Epidermal melanocyte (primary cell): ENCODE measurements around the gene DNAJC5G.
"Not testable (repeated sequence)": the region's sequence is repeated elsewhere in the genome, so short reads cannot be mapped to it uniquely, and the experiment has no call there.

Source experiments
- DNase-seq: peaks from one replicate; pipeline ENCODE4 v3.0.0; 2011; ENCODE audit warnings: low spot score; ENCODE audit not compliant: insufficient read length

The DNAJC5G gene

GRCh38 chr2:27307545-27308358 is 32.5 kb downstream of the DNAJC5G start:
- DNase-seq: no peak

DNA sequence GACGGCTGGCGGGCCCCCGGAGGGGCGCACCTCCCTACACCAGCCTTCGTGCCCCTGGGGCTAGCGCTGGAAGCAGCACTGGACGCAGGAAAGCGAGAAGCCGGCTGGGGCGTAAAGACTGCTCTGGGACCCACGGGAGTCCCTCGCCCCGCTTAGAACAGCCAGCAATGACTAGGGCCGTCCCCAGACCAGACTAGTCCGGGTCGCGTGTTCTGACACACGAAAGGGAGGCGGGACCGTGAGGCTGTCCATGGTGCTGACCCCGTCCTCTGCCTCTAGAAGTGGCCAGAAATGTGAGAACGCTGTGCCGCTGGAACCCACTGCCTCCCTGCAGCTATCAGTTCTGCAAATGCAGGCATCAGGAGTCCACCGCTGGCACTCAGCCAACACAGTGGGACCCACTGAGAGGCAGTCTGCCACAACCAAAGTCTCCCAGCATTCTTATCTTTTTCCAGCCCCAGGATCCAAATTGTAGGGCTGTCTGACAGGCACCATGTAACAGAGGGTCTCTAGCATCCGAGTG is 33.2 kb downstream of the DNAJC5G start, which contains the start of gene UCN:
Gene UCN, minus strand, starts transcription at position 87 of the 523 bp plus-strand sequence. CDS start 550 bp downstream, outside the sequence.
- no peak for DNase-seq

- DNase-seq: no peak
Observed at GRCh38 chr2:27309651-27310050, 34.4 kb downstream of the DNAJC5G start.

DNA sequence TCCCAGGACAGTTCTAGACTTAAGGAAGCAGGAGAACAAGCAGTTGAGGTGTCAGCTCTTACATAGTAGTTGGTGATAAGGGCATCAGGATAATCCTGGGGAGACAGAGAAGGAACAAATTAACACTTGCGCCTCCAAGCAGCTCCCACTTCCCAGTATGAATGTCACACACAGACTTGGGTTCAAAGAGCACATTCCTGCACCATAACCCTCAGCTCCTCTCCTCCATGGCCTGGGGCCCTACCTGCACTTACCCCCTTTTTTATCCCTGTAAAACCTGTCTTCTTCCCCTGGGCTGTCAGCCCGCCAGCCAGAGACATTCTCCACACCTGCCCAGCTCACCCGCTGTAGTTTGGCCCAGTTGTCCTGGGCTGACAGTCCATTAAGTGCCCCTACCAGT is 36.9 kb downstream of the DNAJC5G start:
- no peak for DNase-seq

DNA sequence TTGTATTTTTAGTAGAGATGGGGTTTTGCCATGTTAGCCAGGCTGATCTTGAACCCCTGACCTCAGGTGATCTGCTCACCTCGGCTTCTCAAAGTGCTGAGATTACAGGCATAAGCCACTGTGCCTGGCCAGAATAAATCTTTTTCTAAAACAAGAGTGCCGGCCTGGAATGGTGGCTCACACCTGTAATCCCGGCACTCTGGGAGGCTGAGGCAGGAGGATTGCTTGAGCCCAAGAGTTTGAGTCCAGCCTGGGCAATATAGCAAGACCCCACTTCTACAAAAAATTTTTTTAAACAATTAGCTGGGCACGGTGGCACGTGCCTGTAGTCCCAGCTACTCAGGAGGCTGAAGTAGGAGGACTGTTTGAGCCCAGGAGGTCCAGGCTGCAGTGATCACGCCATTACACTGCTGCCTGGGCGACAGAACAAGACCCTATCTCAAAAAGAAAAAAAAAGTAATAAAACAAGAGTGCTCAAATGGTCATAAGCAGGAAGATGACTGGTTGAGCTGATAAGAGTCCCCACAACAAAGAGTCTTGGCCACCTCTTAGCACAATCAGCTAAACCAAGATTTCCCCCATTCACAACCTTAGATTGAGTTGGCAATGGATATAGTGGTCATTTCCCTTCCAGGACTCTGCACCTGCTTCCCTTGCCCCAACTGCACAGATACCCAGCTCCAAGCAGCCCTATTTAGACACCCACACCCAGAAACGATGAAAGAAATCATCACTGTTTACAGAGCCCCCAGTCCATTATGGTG is 38.8 kb downstream of the DNAJC5G start:
- DNase-seq: no peak

DNA sequence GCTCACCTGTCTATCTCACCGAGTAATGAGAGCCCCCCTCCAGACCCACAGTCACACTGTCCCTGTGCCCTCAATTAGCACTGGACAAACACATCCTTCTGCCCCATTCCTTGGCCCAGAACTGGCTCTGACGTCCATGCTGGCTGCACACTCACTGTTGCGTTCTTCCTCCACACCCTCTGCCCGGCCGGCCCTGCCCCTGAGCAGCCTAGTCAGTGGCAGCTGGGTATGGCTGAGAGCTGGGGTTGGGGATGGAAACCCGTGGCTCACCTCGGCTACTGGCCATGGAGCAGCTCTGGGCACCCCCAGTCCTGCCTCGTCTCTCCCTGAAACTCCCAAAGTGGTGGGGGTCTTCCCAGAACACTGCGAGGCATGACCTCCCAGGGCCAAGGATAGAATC is 39.5 kb downstream of the DNAJC5G start:
- DNase-seq: no peak

GRCh38 chr2:27315122-27315521 is 39.9 kb downstream of the DNAJC5G start:
- no peak for DNase-seq

GRCh38 chr2:27316655-27317412 is 41.6 kb downstream of the DNAJC5G start:
- DNase-seq: no peak

GRCh38 chr2:27319839-27320238 is 44.6 kb downstream of the DNAJC5G start:
- DNase-seq: not testable (repeated sequence)

DNA sequence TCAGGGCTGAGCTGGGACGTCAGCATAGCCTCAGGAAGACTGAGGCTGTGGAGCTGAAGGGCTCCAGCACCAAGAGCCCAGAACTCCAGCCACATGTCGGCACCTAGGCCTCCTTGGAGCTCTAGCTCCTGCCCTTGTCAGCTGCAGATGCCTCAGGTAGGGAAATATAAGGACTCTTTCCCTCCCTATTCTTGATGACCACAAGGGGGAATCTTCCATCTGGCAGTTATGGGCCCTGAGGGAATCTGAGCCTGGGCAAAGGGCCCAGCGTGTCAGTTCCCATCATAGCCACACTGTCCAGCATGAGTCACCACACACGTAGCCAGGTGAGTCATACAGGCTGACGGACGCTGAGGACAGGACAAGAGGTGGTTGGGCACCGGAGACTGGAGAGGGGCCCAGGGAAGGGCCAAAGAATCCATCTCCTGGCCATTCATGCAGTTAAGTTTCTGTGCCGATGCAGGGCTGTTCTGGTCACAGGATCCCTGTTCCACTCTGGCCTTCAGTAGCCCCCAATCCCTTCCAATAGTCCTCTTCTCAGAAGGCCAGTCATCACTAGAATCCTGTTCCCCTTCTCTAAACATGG is 45.8 kb downstream of the DNAJC5G start:
- peak; percentile 32 for DNase-seq

DNA sequence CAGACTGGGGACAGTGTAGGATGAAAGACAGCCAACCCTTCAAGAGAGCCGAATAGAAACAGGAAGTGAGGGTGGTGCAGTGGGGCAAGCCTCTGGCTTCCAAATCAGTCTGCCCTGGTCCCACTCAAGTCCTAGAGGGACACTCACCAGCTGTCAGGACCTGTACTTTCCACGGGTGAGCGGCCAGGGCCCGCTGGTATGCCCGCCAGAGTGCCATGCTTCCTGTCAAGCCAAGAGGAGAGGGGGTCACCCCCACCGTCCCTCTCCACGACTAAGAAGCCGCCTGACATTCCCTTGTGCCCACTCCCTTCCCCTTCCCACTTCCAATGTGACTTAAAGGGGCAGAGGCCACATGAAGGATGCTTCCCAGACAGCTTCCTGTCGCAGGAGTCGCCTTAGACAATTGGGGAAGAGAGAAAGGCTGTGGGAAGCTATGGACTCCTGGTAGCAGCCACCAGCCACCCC is 47.1 kb downstream of the DNAJC5G start:
- DNase-seq: no peak

GRCh38 chr2:27322766-27323595 is 47.7 kb downstream of the DNAJC5G start, which contains the start of gene MPV17:
Gene MPV17 (minus strand): TSS chr2:27323097. CDS start chr2:27322517, 580 bp downstream.
- peak; percentile 99 for DNase-seq

GRCh38 chr2:27323596-27324285 is 48.5 kb downstream of the DNAJC5G start:
- no peak for DNase-seq

- DNase-seq: no peak
Observed at GRCh38 chr2:27324720-27325119, 49.5 kb downstream of the DNAJC5G start.
